Neural cell (in vitro differentiated cells): ENCODE measurements around the gene FOSL2. TPM values are rescaled to one million over a fixed set of nuclear protein-coding genes. Genes with fewer than 3 reads are reported as not detected.

Experiments
- H2AFZ ChIP-seq: fragments of 200-600, 300-800 bp; sonication (generic), shearing (Covaris generic); 2 replicates; pipeline ENCODE4 v1.6.0; 2014; ENCODE audit warnings: low read depth, mild to moderate bottlenecking, antibody characterized with exemption, low read length, moderate library complexity
- H3F3A ChIP-seq: fragments of 200-600 bp; shearing (Covaris generic); 2 replicates; pipeline ENCODE4 v1.6.1; 2016; ENCODE audit warnings: mild to moderate bottlenecking, moderate library complexity, mixed read lengths, antibody characterized with exemption, low read length; ENCODE audit not compliant: insufficient read depth, poor library complexity, severe bottlenecking
- H3K27ac ChIP-seq: fragments of 200-600, 300-800 bp; sonication (generic), shearing (Covaris generic); 2 replicates; pipeline ENCODE4 v1.5.1; 2014; ENCODE audit warnings: mild to moderate bottlenecking, low read length, moderate library complexity
- H3K27me3 ChIP-seq: fragments of 300-800, 200-600 bp; sonication (generic), shearing (Covaris generic); 2 replicates; pipeline ENCODE4 v1.6.0; 2014; ENCODE audit warnings: mild to moderate bottlenecking, low read depth, low read length, moderate library complexity; ENCODE audit not compliant: insufficient read depth
- H3K36me3 ChIP-seq: fragments of 300-800, 200-600 bp; sonication (generic), shearing (Covaris generic); 2 replicates; pipeline ENCODE4 v1.5.1; 2014; ENCODE audit warnings: mild to moderate bottlenecking, antibody characterized with exemption, low read length, moderate library complexity; ENCODE audit not compliant: insufficient read depth
- H3K4me2 ChIP-seq: fragments of 300-800, 200-600 bp; sonication (generic), shearing (Covaris generic); 2 replicates; pipeline ENCODE4 v1.6.0; 2014; ENCODE audit warnings: mild to moderate bottlenecking, low read length
- H3K4me3 ChIP-seq: fragments of 300-800, 200-600 bp; sonication (generic), shearing (Covaris generic); 2 replicates; pipeline ENCODE4 v1.5.1; 2014; ENCODE audit warnings: mild to moderate bottlenecking, low read length, moderate library complexity
- H3K79me2 ChIP-seq: fragments of 200-600 bp; shearing (Covaris generic); replicated peaks from 2 replicates; pipeline ENCODE4 v1.6.0; 2014; ENCODE audit warnings: mild to moderate bottlenecking, low read length, moderate library complexity; ENCODE audit not compliant: insufficient read depth
- H3K9ac ChIP-seq: fragments of 300-800, 200-600 bp; sonication (generic), shearing (Covaris generic); 2 replicates; pipeline ENCODE4 v1.6.1; 2016; ENCODE audit warnings: mild to moderate bottlenecking, low read length, mixed read lengths
- H3K9me2 ChIP-seq: fragments of 200-600 bp; shearing (Covaris generic); 2 replicates; pipeline ENCODE4 v1.6.1; 2016; ENCODE audit warnings: mild to moderate bottlenecking, low read length, mixed read lengths; ENCODE audit not compliant: insufficient read depth
- H3K9me3 ChIP-seq: fragments of 200-600, 300-800 bp; sonication (generic), shearing (Covaris generic); 2 replicates; pipeline ENCODE4 v1.6.1; 2016; ENCODE audit warnings: mild to moderate bottlenecking, mixed run types, low read length, moderate library complexity, mixed read lengths
- H4K20me1 ChIP-seq: fragments of 200-600 bp; shearing (Covaris generic); 2 replicates; pipeline ENCODE4 v1.6.1; 2016; ENCODE audit warnings: mild to moderate bottlenecking, mixed run types; ENCODE audit not compliant: insufficient read depth
- EP300 ChIP-seq: fragments of 450-650 bp; conservative IDR thresholded peaks from 2 replicates; pipeline ENCODE4 v1.6.1; 2014; ENCODE audit warnings: antibody characterized with exemption, mild to moderate bottlenecking, moderate library complexity; ENCODE audit not compliant: poor library complexity, severe bottlenecking
- EZH2 ChIP-seq: fragments of 200-600, 300-800 bp; shearing (Covaris generic), sonication (generic); IDR thresholded peaks from 2 replicates; pipeline ENCODE4 v1.6.1; 2014; ENCODE audit warnings: antibody characterized with exemption, low read length, borderline replicate concordance, mild to moderate bottlenecking; ENCODE audit not compliant: insufficient read depth, poor library complexity, severe bottlenecking
- MXI1 ChIP-seq: fragments of 450-650 bp; conservative IDR thresholded peaks from 2 replicates; pipeline ENCODE4 v1.6.1; 2014; ENCODE audit warnings: antibody characterized with exemption, mild to moderate bottlenecking; ENCODE audit not compliant: poor library complexity, severe bottlenecking
- POLR2AphosphoS5 ChIP-seq: IDR thresholded peaks from 2 replicates; pipeline ENCODE4 v1.6.1; 2012
- RAD21 ChIP-seq: fragments of 450-650 bp; conservative IDR thresholded peaks from 2 replicates; pipeline ENCODE4 v1.6.1; 2014; ENCODE audit warnings: antibody characterized with exemption, mild to moderate bottlenecking, moderate library complexity
- SMC3 ChIP-seq: fragments of 450-650 bp; conservative IDR thresholded peaks from 2 replicates; pipeline ENCODE4 v1.6.1; 2014; ENCODE audit warnings: antibody characterized with exemption, mild to moderate bottlenecking, moderate library complexity; ENCODE audit not compliant: poor library complexity
- TAF1 ChIP-seq: IDR thresholded peaks from 2 replicates; pipeline ENCODE4 v1.6.1; 2012; ENCODE audit warnings: low read depth
- polyA plus RNA-seq: library from polyadenylated mRNA; depleted of rRNA; stranded (reverse); fragments of >200 nt; gene quantifications from 2 replicates; pipeline ENCODE4 v1.2.3, GENCODE V29; 2014
- TF ChIP-seq, protein P1 (sequence below): fragments of 450-650 bp; IDR thresholded peaks from 2 replicates; pipeline ENCODE4 v1.5.1; 2014; ENCODE audit warnings: antibody characterized with exemption, mild to moderate bottlenecking, moderate library complexity; ENCODE audit not compliant: poor library complexity, severe bottlenecking
- TF ChIP-seq, protein P2 (sequence below): IDR thresholded peaks from 2 replicates; pipeline ENCODE4 v1.6.1; 2012; ENCODE audit warnings: borderline replicate concordance

The FOSL2 gene
- polyA plus RNA-seq, 1 donor from 2014 or later = 2.8 TPM

DNA sequence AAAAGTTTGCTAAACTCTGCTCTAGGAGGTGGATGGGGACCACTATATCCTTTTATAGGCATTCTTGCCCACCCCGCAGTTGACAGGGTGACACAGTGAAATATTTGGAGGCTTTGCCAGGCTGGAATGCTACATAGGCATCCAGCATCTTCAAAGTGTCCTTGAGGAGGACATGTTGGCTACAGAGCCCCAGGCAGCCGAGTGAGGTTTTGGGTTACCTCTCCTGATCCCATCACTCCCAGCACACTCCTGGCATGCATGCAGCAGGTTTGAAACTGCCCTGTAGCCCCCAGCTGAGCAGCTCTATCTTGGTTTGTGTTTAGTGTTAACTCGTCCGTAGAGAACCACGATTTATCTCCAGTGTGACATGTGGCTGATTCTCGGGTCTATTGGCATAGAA is 7.3 kb downstream of the FOSL2 start:
- H3K27ac ChIP-seq = no peak overlapping the region
- no peak overlapping the region for H3K9ac ChIP-seq
- no peak overlapping the region for H3K4me3 ChIP-seq
- no peaks in the 10 kb centered on the region for H3K27me3 ChIP-seq
- H3F3A ChIP-seq = no peaks in the 10 kb centered on the region
- TF ChIP-seq POLR2AphosphoS5 = no peak
- TF ChIP-seq, protein P1, sequence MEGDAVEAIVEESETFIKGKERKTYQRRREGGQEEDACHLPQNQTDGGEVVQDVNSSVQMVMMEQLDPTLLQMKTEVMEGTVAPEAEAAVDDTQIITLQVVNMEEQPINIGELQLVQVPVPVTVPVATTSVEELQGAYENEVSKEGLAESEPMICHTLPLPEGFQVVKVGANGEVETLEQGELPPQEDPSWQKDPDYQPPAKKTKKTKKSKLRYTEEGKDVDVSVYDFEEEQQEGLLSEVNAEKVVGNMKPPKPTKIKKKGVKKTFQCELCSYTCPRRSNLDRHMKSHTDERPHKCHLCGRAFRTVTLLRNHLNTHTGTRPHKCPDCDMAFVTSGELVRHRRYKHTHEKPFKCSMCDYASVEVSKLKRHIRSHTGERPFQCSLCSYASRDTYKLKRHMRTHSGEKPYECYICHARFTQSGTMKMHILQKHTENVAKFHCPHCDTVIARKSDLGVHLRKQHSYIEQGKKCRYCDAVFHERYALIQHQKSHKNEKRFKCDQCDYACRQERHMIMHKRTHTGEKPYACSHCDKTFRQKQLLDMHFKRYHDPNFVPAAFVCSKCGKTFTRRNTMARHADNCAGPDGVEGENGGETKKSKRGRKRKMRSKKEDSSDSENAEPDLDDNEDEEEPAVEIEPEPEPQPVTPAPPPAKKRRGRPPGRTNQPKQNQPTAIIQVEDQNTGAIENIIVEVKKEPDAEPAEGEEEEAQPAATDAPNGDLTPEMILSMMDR = no peak
- no peak for TF ChIP-seq EP300
- TF ChIP-seq, protein P2, sequence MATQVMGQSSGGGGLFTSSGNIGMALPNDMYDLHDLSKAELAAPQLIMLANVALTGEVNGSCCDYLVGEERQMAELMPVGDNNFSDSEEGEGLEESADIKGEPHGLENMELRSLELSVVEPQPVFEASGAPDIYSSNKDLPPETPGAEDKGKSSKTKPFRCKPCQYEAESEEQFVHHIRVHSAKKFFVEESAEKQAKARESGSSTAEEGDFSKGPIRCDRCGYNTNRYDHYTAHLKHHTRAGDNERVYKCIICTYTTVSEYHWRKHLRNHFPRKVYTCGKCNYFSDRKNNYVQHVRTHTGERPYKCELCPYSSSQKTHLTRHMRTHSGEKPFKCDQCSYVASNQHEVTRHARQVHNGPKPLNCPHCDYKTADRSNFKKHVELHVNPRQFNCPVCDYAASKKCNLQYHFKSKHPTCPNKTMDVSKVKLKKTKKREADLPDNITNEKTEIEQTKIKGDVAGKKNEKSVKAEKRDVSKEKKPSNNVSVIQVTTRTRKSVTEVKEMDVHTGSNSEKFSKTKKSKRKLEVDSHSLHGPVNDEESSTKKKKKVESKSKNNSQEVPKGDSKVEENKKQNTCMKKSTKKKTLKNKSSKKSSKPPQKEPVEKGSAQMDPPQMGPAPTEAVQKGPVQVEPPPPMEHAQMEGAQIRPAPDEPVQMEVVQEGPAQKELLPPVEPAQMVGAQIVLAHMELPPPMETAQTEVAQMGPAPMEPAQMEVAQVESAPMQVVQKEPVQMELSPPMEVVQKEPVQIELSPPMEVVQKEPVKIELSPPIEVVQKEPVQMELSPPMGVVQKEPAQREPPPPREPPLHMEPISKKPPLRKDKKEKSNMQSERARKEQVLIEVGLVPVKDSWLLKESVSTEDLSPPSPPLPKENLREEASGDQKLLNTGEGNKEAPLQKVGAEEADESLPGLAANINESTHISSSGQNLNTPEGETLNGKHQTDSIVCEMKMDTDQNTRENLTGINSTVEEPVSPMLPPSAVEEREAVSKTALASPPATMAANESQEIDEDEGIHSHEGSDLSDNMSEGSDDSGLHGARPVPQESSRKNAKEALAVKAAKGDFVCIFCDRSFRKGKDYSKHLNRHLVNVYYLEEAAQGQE = no peak
- no peak for TF ChIP-seq TAF1
- TF ChIP-seq RAD21 = no peak
- no peak for TF ChIP-seq MXI1
- TF ChIP-seq EZH2 = no peak
- no peak for TF ChIP-seq SMC3
- no peak overlapping the region for H2AFZ ChIP-seq
- H4K20me1 ChIP-seq = no peaks in the 10 kb centered on the region
- no peak overlapping the region for H3K4me2 ChIP-seq
- H3K79me2 ChIP-seq = peaks cover 7% of the 10 kb centered on the region
- no peaks in the 10 kb centered on the region for H3K9me2 ChIP-seq
- H3K9me3 ChIP-seq = no peaks in the 10 kb centered on the region
- no peaks in the 10 kb centered on the region for H3K36me3 ChIP-seq

DNA sequence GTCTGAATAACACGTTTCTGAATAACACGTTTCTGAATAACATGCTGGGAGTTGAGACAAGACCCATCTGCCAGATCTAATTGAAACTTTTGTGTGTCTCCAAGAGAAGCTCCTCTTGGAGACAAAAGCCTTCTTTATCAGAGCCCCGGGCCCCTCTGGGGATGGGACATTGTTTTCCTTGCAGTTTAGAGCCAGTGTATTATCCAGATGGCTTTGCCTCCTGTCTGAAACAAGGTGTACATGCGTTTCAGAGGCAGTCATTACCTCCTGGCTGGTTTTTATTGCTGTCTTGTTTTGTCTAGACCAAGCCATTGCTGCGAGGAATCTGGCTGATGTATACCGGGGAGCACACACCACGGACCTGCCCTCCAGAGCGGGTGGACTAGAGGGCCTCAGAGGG is 7.8 kb downstream of the FOSL2 start:
- Histone ChIP-seq H4K20me1 (no peaks in the 10 kb centered on the region), H3K79me2 (peaks cover 7% of the 10 kb centered on the region), H3K9ac (no peak overlapping the region), H3K36me3 (no peaks in the 10 kb centered on the region), H3K4me2 (no peak overlapping the region), H3F3A (no peaks in the 10 kb centered on the region), H3K4me3 (no peak overlapping the region), H3K27ac (no peak overlapping the region), H3K9me2 (no peaks in the 10 kb centered on the region), H3K9me3 (no peaks in the 10 kb centered on the region), H2AFZ (no peak overlapping the region), H3K27me3 (no peaks in the 10 kb centered on the region)
- TF ChIP-seq, protein P2 = no peak
- TF ChIP-seq RAD21 = no peak
- TF ChIP-seq EZH2 = no peak
- TF ChIP-seq, protein P1 = no peak
- no peak for TF ChIP-seq EP300
- no peak for TF ChIP-seq SMC3
- no peak for TF ChIP-seq MXI1
- no peak for TF ChIP-seq POLR2AphosphoS5
- no peak for TF ChIP-seq TAF1
